Stimulated activated naive CD4-positive, alpha-beta T cell treated with Interleukin-2 at 50 U/mL for 16 hours (primary cell): ENCODE measurements around the gene SBF2.
"Not testable (repeated sequence)": the region's sequence is repeated elsewhere in the genome, so short reads cannot be mapped to it uniquely, and the experiment has no call there.

Source experiments
- DNase-seq: peaks from one replicate; lab custom pipeline; 2025; lab: John Stamatoyannopoulos, UW

SBF2 gene

DNA sequence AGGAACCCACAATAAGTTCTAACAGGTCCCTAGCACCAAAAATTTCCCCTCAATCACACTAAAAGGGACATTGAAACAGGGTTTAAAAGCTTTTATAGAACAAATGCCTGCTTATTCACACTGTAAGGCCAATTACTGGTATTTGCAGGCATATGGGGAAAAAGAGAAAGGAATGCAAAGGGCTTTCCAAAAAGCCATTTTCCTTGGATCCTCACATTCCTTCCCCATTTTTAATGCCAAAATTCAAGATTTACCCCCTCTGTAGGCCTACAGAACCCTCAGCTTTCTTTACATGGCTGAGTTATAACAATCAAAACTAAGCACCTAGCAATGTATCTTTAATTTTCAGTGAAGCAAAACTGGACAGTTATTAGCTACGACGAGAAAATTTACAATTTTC is 102.0 kb downstream of the SBF2 start:
- DNase-seq, result no peak

DNA sequence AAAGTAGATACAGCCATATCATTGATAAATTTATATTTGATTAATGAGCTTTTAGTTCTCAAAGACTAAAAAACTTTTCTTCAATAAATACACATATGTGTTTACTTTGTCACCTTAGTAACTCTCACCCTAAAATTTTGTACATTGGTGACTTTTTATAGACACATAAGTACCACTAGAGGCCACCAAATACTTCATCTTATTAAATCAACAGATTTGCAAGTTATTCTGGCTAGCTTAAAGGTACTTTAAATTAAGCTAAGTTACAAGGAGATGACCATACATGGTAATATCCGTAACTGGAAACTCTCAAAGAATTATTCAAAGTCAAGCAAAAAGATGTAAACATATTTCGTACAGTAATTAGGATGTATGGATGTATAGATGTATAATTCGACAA is 112.2 kb downstream of the SBF2 start:
- DNase-seq, result no peak

DNA sequence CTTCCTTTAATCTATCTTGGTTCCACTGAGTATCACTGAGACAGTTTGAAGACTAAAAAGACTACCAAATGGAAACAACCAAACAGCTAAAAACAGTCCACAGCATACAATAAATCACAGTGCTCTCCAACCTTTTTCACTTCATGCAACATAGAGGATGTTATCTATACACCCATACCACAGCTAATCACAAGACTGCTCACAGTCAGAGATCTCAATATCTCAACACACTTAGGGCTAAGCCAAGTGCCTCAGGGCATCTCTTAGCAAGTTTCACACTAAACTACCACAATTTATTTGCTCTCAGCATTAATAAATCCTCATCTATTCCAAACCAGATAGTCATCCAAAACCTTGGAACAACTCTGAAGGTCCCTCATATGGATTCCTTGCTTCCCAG is 129.4 kb downstream of the SBF2 start:
- DNase-seq, result no peak

DNA sequence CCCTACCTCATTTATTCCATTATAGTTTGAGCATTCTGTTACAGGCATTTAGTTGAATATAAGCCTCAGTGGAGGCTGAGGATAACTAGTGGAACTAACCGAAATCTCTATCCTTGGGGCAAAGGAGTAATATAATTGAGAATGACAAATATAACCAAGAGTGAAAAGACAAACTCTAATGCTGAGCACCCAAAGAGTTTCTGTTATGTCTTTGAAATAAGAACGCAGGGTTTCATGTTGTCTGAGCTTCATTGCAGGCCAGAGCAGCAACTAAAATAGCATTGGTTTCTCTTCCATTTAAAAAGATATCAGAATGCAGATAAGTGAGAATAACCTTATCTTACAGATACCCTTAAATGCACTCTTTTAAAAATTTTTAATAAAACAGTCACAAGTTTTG is 131.8 kb downstream of the SBF2 start:
- DNase-seq, result no peak

DNA sequence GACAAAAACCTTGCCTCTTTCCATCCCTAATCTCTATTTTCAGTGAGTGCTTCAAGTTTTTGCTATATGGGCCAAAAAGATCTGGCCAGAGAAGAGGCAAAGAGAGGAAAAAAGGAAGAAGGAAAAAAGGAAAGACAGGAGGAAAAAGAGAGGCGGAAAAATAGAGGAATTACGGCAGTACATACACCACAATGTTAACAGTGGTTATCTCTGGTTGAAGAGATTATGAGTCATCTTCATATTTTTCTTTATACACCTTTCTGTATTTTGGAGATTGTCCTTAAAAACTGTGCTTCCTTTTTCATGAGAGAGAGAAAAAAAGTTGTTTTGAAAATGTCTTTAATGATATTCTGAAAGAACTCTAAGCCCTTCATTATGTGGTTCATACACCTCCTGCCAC is 133.7 kb downstream of the SBF2 start:
- DNase-seq, result no peak

DNA sequence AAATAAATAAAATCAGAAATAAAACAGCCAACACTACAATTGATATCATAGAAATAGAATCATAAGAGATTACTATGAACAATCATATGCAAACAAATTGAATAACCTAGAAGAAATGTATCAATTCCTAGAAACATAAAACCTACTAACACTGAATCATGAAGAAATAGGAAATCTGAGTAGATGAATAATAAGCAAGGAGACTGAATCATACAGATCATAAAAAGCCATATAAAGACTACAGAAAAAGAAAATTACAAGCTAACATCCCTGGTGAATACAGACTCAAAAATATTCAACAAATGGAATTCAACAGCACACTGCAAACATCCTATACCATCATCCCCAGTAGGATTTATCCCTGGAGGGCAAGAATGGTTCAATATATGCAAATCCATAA is 135.6 kb downstream of the SBF2 start:
- DNase-seq, result no peak

DNA sequence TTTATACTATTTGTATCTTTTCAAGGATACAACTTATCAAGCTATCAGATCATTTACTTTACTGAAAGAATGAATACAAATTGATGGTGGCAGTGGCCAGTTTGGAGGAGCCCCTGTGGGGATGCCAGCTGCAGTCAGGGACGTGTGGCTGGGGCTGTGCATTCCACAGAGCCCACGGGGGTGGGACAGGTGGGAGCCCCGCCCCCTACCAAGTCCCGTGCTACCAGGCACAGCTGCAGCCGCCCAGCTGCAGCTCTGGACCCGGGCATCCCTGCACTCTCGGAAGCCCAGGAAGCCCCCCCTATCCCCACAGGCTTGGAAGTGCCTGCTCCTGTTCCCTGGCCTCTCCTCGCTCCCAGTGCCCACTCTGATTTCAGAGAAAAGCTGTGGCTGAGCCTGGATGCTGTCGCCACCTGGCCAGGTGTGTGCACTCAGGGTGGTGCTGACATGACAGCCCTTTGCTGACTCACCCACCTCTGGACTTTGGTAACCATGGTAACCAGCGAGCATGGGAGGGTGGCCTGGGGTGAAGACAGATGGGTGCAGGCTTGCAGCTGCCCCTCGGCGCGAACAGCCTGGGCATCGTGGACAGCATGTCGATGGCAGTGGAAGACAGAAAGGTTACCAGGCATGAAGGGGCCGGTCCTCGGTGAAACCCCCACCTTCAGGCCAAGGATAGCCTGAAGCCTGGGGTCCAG is 138.1 kb downstream of the SBF2 start:
- DNase-seq, result no peak

DNA sequence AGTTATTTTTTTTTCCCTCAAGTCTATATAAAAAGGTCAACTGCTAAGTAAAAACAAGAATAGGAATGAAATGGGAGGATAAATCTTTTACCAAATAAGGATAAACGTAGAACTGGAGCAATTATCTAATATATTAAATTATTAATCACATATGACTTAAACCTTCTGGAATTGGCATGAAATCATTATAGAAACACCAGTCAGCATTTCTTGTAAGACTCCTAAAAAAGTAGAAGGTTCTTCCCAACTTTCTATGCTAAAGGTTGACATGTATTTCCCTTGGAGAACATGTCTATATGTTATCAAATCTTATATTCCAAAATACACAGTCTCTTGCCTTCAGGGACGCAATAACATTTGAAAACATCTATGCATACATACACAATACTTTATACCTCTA is 143.2 kb downstream of the SBF2 start:
- no peak for DNase-seq

DNA sequence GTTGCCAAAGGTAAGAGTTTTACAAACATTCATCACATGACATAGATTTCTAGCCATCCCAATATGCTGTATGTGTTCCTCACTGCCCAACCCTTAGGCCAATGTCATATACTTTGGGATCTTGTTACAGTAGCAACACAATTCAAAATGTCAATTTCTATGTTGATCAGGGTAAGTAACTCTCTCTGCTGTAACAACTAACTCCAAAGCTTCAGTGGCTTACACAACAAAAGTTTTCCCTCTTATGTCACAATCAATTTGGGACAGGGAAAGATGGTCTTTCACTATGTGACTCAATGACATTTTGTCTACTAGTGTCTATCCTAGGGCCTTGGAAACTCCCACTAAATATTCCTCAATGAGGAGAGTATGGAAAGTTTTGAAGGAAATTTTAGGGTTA is 144.5 kb downstream of the SBF2 start:
- no peak for DNase-seq

DNA sequence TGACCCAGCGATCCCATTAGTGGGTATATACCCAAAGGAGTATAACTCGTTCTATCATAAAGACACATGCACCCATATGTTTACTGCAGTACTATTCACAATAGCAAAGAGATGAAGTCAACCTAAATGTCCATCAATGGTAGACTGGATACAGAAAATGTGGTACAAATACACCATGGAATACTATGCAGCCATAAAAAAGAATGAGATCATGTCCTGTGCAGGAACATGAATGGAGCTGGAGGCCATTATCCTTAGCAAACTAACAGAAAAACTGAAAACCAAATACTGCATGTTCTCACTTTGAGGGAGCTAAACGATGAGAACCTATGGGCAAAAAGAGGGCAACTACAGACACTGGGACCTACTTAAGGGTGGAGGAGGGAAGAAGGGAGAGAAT is 146.8 kb downstream of the SBF2 start:
- no peak for DNase-seq

DNA sequence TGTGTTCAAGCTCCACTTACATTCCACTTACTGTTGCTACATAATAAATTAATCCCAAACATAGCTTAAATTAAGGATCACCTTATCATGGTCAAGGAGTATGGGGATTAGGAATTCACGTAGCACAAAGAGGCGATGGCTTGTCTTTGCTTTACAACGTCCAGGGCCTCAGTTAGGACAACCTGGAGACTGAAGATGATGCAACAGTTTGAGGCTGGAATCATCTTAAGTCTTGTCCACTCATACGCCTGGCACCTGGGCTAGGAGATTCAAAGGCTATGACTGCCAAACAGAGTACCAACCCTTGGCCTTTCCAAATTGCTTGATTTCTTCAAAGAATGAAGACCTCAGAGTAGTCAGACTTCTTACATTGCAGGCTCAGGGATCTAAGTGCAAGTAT is 149.1 kb downstream of the SBF2 start:
- DNase-seq, result no peak

DNA sequence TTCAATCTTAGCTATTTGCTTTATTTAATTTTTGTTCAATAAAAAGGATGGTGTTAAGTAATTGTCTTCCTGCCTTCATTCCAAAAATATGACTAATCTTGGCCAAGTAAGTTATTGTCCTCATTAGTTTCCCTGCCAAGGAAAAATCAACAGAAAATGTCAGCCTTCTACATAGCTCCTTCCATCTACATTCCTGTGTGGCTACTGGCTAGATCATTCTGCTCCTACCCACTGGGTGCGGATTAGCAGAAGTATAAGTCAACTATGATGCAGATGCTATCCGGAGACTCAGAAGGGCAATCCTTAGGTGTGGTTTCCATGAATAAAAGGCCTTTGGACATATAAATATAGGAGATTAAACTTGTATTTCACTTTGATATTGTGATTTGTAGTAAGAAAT is 154.4 kb downstream of the SBF2 start:
- no peak for DNase-seq

DNA sequence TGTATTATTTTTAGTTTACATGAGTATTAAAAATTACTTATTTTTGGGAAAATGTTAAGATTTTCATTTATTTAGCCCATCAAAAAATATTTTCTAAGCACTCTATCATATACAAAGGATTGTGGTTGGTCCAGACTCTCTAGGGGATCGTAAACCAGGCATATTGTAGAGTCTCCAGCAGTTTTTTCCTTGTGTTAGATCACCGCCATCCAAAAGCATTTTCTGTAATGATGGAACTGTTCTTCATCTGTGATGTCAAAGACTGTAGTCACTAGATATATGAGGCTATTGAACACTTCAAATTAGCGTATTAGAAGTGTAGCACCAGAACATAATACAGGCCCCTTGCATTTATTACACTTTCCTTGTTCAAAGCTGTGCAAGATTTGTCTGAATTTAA is 154.9 kb downstream of the SBF2 start:
- no peak for DNase-seq

DNA sequence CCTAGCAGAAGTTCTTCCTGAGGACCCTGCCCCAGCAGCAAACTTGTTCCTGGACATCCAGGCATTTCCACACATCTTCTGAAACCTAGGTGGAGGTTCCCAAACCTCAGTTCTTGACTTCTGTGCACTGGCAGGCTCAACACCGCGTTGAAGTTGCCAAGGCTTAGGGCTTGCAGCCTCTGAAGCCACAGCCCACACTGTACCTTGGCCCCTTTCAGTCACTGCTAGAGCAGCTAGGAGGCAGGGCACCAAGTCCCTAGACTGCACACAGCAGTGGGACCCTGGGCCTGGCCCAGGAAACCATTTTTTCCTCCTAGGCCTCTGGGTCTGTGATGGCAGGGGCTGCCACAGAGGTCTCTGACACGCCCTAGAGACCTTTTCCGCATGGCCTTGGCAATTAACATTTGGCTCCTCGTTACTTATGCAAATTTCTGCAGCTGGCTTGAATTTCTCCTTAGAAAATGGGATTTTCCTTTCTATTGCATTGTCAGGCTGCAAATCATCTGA is 159.0 kb downstream of the SBF2 start:
- no peak for DNase-seq

DNA sequence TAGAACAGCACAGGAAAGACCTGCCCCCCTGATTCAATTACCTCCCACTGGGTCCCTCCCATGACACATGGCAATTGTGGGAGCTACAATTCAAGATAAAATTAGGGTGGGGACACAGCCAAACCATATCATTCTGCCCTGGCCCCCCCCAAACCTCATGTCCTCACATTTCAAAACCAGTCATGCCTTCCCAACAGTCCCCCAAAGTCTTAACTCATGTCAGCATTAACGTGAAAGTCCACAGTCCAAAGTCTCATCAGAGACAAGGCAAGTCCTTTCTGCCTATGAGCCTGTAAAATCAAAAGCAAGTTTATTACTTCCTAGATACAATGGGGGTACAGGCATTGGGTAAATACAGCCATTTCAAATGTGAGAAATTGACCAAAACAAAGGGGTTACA is 159.8 kb downstream of the SBF2 start:
- not testable (repeated sequence) for DNase-seq

DNA sequence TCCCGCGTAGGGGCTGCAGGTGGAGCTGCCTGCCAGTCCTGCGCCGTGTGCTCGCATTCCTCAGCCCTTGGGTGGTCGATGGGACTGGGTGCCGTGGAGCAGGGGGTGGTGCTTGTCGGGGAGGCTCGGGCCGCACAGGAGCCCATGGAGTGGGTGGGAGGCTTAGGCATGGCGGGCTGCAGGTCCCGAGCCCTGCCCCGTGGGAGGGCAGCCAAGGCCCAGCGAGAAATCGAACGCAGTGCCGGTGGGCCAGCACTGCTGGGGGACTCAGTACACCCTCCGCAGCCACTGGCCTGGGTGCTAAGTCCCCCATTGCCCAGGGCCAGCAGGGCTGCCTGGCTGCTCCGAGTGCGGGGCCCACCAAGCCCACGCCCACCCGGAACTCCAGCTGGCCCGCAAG is 160.8 kb downstream of the SBF2 start:
- DNase-seq, result not testable (repeated sequence)

DNA sequence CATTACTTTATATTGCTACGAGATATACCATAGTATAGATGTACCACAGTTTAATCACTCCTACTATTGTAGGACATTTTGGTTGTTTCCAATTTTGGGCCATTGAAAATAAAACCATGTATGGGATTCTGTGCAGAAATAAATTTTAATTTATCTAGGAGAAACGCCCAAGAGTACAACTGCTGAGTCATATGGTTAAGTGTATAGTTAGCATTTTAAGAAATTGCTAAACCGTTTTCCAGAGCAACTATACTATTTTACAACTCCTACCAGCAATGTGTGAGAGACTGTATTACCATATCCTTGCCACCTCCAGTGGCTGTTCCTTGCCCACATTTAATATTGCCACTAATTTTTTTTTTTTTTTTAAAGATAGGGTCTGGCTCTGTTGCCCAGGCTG is 163.1 kb downstream of the SBF2 start:
- no peak for DNase-seq

DNA sequence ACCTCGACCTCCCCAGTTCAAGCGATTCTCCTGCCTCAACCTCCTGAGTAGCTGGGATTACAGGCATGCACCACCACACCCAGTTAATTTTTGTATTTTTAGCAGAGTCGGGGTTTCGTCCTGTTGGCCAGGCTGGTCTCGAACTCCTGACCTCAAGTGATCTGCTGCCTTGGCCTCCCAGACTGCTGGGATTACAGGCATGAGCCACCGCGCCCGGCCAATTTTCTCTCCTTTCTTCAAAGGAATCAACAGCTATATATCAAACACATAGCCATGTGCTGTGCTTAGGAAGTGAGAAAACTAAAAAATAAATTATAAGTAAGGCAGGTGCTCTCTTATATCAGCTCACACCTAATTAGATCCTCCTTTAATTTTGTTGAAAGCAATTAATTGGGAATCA is 164.8 kb downstream of the SBF2 start:
- not testable (repeated sequence) for DNase-seq

DNA sequence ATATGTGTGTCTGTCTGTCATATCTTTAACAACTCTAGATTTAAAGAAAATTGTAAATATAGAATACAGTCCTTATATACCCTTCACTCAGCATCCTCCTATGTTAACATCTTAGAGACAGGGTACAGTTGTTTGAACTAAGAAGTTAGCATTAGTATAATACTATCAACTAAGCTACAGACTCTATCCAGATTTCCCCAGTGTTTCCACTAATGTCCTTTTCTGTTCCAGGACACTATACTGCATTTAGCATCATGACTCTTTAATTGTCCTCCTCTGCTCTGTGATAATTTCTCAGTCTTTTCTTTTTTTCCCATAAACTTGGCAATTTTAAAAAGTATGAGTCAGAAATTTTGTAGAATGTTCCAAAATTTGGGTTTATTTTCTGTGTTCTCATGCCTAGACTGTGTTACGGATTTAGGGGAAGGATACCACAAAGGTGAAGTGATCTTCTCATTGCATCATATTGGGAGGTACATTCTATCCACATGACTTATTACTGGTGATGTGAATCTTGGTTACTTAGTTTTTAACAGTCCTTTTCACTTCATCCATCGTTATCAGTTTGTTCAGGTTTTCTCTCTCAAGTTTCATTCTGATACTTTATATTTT is 168.4 kb downstream of the SBF2 start:
- no peak for DNase-seq

DNA sequence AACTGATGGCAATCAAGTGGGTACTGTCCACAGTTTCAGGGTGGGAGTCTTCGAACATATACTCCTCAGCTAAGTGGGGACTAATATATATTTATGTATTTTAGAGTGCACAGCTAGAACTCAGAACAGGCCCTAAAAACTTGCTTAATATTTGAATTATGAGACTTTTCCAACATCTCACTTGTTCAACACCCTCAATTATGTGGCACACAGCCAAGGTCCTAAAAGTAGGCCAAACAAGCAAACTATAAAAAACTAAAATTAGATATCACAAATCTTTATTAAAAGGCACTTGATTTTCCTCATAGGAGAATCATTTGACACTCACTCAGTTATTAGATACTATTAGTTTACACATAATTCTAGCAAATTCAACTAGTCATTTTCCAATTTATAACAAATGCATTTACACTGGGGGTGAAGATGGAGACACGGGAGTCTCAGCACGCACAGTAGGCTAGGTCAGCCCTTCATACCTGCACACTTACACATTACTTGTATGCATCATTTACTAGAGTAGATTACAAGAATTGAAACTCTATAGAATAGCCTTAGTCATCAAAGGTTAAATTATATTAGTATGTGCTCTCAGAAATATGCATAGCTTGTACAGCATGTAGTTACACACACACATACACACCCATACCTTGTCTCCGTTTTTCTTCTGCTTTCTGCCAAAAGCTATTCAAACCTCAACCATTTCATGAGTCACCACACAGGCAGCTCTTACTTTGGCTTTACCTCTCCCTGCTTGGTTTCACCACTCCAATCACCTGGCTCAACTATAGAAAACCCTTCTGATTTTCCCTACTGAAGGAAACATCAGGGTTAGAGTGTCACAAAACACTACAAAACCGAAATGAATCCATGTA is 171.5 kb downstream of the SBF2 start:
- no peak for DNase-seq

DNA sequence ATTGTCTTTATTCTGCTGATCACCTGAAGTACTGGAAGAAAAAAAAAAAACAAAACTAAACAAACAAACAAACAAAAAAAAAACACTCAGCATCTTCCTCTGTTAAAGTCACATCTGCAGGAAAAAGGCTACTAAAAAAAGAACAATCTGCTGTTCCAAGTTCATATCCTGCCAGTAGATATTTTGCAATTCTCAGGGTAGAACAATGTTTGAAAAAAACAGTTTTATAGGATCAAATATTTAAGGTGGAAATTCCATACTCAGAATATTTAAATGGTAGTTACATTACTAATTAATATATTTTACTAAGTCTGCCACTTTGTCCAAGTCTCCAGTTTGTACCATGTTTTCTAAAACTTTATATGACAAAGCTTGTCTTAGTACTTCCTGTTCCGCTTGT is 175.2 kb downstream of the SBF2 start:
- DNase-seq, result no peak

DNA sequence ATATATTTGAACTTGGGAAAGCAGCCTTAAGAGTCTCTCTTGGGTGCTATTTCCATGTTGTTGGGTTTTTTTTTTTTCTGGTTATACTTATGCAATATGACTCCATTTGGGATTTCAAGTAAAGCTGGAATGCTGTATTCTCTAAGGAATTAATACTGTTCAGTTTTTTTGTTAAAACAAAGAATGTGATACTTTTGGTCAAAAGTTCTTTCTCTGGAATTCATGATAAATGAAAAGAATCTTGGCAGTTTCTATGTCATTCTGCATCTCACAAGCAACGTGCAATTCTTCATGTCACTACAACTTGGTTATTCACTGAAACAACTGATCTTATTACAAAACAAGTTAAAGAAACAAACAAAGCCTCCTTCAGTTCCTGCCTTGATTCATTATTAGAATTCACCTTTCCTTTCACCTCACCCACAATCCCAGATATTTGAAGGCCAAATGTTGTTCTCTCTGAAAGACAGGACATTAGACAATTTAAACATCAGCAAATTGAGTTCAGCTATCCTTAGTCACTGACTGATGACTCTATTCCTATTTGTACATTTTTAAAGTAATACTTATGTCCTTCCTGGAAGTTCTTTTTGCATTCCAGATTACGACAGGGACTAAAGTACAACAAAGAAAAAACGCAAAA is 176.2 kb downstream of the SBF2 start:
- DNase-seq, result no peak

DNA sequence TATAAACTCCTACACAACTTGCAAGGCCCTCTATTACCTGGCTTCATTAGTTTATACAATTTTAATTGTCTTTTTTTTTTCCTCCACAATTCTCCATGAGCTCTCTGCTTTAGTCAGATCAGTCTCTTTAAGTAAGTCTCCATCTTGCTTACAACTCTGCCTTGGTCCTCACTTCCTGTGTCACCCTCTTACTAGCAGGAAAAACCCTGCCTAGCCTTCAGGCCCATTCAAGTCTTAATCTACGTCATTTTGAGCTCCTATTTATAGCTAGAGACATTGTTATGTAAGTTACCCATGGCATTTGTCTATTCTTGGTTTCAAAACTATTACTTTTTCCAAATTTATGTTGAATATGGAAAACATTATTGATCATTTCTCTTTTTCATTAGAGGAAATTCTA is 177.4 kb downstream of the SBF2 start:
- no peak for DNase-seq
